ENCODE data around the gene AMD1. TPM values are rescaled to one million over a fixed set of nuclear protein-coding genes. Genes with fewer than 3 reads are reported as not detected.

AMD1 gene
- total RNA-seq, 5 donors from 2014 or later (not counting 1 experiment from before 2014, with no cell fraction given) = 54.8 to 117 (median 57.6) TPM

DNA sequence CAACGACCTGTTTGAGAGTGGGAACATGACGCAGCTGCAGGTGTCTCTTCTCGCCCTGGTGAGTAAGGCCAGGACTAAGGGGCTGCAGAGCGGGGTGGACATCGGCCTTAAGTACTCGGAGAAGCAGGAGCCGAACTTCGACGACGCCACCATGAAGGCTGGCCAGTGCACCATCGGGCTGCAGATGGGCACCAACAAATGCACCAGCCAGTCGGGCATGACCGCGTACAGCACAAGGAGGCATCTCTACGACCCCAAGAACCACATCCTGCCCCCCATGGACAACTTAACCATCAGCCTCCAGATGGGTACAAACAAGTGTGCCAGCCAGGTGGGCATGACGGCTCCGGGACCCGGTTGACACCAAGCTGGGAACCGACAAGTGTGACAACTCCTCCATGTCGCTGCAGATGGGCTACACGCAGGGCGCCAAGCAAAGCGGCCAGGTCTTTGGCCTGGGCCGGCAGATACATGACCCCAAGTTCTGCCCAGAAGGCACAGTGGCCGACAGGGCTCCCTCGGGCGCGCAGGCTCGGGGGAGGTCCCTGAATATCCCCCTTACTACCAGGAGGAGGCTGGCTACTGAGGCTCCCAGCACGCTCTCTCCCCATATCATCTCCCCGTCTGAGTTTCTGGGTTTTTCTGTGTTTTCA, 15.9 kb upstream of the AMD1 start:
- CTCF ChIA-PET = no interaction called here
- ATAC-seq (replicated peaks in 1 of 4) (no peak), DNase-seq (no peak)
- Histone ChIP-seq H3K9me3 (no peaks in the 10 kb centered on the region), H3K4me3 (ENCODE audit: control insufficient read depth in 1 of 2, extremely low read depth in 1 of 2, low read length in 1 of 2) (no peak overlapping the region), H3K36me3 (ENCODE audit: control insufficient read depth in 2 of 2, extremely low read depth in 1 of 2, insufficient read depth in 1 of 2, low read length in 1 of 2) (no peaks in the 10 kb centered on the region), H3K27me3 (replicated peaks in 1 of 2; ENCODE audit: control insufficient read depth in 2 of 2, extremely low read depth in 1 of 2, insufficient read depth in 2 of 2, low read length in 1 of 2) (no peaks in the 10 kb centered on the region), H3K4me1 (ENCODE audit: control insufficient read depth in 1 of 2, extremely low read depth in 1 of 2, insufficient read depth in 2 of 2, low read length in 2 of 2) (peaks cover 4 to 8% of the 10 kb centered on the region in 2 experiments), H3K27ac (ENCODE audit: low read length) (no peak overlapping the region)
- WGBS (ENCODE audit: insufficient coverage) = 95% methylated on average over 24 of the region's 31 CpGs
- Mint-ChIP-seq H3K27me3 (no peaks in the 10 kb centered on the region), H3K9me3 (no peaks in the 10 kb centered on the region), H3K4me1 (peaks cover 6 to 8% (median 8%) of the 10 kb centered on the region in 3 donors), H3K4me3 (peak overlapping the region in 1 of 3 donors; percentile 38), H3K27ac (no peak overlapping the region), H3K36me3 (no peaks in the 10 kb centered on the region)
- POLR2A ChIA-PET = no interaction called here

DNA sequence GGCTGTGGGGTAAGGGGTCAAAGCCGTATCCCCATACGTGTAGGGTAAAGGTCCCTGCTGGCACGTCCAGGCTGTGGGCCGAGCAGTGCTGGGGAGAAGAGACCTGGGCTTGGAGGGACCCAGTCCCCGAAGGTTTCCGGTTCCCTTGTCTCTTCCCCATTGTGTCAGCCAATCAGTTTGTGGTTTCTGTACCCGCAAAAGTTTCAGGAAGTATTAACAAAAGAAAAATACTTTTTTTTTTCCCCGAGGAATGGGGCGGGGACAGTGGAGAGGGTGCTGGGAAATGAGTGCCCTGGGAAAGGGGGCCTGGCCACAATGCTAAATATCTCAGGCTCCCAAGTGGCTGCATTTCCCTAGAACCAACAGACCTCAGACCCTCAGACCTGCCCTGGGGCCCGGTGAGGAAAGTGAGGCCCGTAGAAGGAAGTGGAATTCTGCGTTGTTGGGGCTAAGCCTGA, 15.2 kb upstream of the AMD1 start:
- H3K27me3 ChIP-seq (replicated peaks in 1 of 2; ENCODE audit: control insufficient read depth in 2 of 2, extremely low read depth in 1 of 2, insufficient read depth in 2 of 2, low read length in 1 of 2) = no peaks in the 10 kb centered on the region
- WGBS (ENCODE audit: insufficient coverage) = 50% methylated on average over 2 of the region's 12 CpGs
- H3K9me3 ChIP-seq = no peaks in the 10 kb centered on the region
- peaks cover 6 to 8% (median 8%) of the 10 kb centered on the region in 3 donors for H3K4me1 Mint-ChIP-seq
- H3K4me3 Mint-ChIP-seq = peak overlapping the region in 2 of 3 donors; percentile 24 to 38
- H3K9me3 Mint-ChIP-seq = no peaks in the 10 kb centered on the region
- no peaks in the 10 kb centered on the region for H3K27me3 Mint-ChIP-seq
- DNase-seq = peak in 1 of 35 experiments; percentile 13
- peak overlapping the region in 1 of 2 donors; percentile 6 for H3K4me3 ChIP-seq (ENCODE audit: control insufficient read depth in 1 of 2, extremely low read depth in 1 of 2, low read length in 1 of 2)
- ChIA-PET POLR2A (no interaction called here), CTCF (no interaction called here)
- H3K27ac ChIP-seq (ENCODE audit: low read length) = no peak overlapping the region
- no peaks in the 10 kb centered on the region for H3K36me3 ChIP-seq (ENCODE audit: control insufficient read depth in 2 of 2, extremely low read depth in 1 of 2, insufficient read depth in 1 of 2, low read length in 1 of 2)
- H3K27ac Mint-ChIP-seq = peak overlapping the region in 1 of 2 donors; percentile 22
- ATAC-seq (replicated peaks in 1 of 4) = peak in 1 of 4 experiments; percentile 46
- H3K4me1 ChIP-seq (ENCODE audit: control insufficient read depth in 1 of 2, extremely low read depth in 1 of 2, insufficient read depth in 2 of 2, low read length in 2 of 2) = peaks cover 4 to 8% of the 10 kb centered on the region in 2 experiments
- H3K36me3 Mint-ChIP-seq = no peaks in the 10 kb centered on the region

DNA sequence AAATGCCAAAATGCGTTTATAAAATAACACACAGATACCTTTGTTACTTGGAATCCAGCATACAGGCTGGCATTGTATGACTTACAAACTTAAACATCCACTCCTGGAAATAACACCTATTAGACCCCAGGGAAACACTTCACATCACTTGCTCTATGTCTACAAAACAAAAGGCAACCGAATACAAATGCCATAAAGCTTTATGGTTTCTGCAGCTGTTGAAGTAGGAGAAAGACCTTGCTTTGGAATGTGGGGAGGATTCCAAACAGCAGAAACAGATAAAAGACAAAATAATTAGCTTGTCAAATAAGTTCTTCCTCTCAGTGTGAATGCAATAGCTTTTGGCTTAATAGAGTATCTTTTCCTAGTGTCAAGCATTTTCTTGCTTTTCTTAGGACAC, 9.8 kb upstream of the AMD1 start:
- no peak overlapping the region for H3K4me3 Mint-ChIP-seq
- H3K4me1 ChIP-seq (ENCODE audit: control insufficient read depth in 1 of 2, extremely low read depth in 1 of 2, insufficient read depth in 2 of 2, low read length in 2 of 2) = peaks cover 4 to 7% of the 10 kb centered on the region in 2 experiments
- 86% methylated on average over 1 of the region's 2 CpGs for WGBS (ENCODE audit: insufficient coverage)
- no peaks in the 10 kb centered on the region for H3K9me3 Mint-ChIP-seq
- no peaks in the 10 kb centered on the region for H3K36me3 Mint-ChIP-seq
- H3K27ac Mint-ChIP-seq = no peak overlapping the region
- no peak overlapping the region for H3K27ac ChIP-seq (ENCODE audit: low read length)
- H3K4me3 ChIP-seq (ENCODE audit: control insufficient read depth in 1 of 2, extremely low read depth in 1 of 2, low read length in 1 of 2) = no peak overlapping the region
- ChIA-PET CTCF (interaction anchor here (0.5 to 0.7 kb wide), 2 partner anchors 8 to 83 kb away, joined by 3 to 7 read pairs; no protein-coding TSS in a partner anchor), POLR2A (interaction anchor here (1.2 to 1.4 kb wide), 2 partner anchors 9 kb away, joined by 4 to 7 read pairs; partner anchors contain the start of gene AMD1 (in 2 of the 2))
- no peaks in the 10 kb centered on the region for H3K36me3 ChIP-seq (ENCODE audit: control insufficient read depth in 2 of 2, extremely low read depth in 1 of 2, insufficient read depth in 1 of 2, low read length in 1 of 2)
- no peaks in the 10 kb centered on the region for H3K27me3 ChIP-seq (replicated peaks in 1 of 2; ENCODE audit: control insufficient read depth in 2 of 2, extremely low read depth in 1 of 2, insufficient read depth in 2 of 2, low read length in 1 of 2)
- H3K4me1 Mint-ChIP-seq = peaks cover 6 to 12% (median 8%) of the 10 kb centered on the region in 3 donors
- H3K9me3 ChIP-seq = no peaks in the 10 kb centered on the region
- DNase-seq (no peak), ATAC-seq (replicated peaks in 1 of 4) (no peak)
- H3K27me3 Mint-ChIP-seq = no peaks in the 10 kb centered on the region

GRCh38 chr6:110874880-110875547, 429 bp downstream of the AMD1 start:
- H3K36me3 ChIP-seq (ENCODE audit: control insufficient read depth in 2 of 2, extremely low read depth in 1 of 2, insufficient read depth in 1 of 2, low read length in 1 of 2) = no peaks in the 10 kb centered on the region
- POLR2A ChIA-PET = interaction anchor here (0.6 to 8.1 kb wide), 39 partner anchors 7 to 1781 kb away, joined by 3 to 311 read pairs (median 6); partner anchors contain the start of genes CDK19 (in 2 of the 2), GTF3C6 (in 2 of the 2), RPF2 (in 2 of the 2) and SESN1 (in 1 of the 2)
- no peaks in the 10 kb centered on the region for H3K36me3 Mint-ChIP-seq
- peak overlapping the region; percentile 98 for H3K27ac Mint-ChIP-seq
- H3K27me3 ChIP-seq (replicated peaks in 1 of 2; ENCODE audit: control insufficient read depth in 2 of 2, extremely low read depth in 1 of 2, insufficient read depth in 2 of 2, low read length in 1 of 2) = no peaks in the 10 kb centered on the region
- H3K4me1 Mint-ChIP-seq = peaks cover 36 to 48% (median 40%) of the 10 kb centered on the region in 3 donors
- H3K4me3 ChIP-seq (ENCODE audit: control insufficient read depth in 1 of 2, extremely low read depth in 1 of 2, low read length in 1 of 2) = peak overlapping the region; percentile 91 to 97
- peaks cover 28 to 34% of the 10 kb centered on the region in 2 experiments for H3K4me1 ChIP-seq (ENCODE audit: control insufficient read depth in 1 of 2, extremely low read depth in 1 of 2, insufficient read depth in 2 of 2, low read length in 2 of 2)
- DNase-seq = peak in 14 of 35 experiments; percentile 12 to 59 (median 44)
- H3K9me3 Mint-ChIP-seq = no peaks in the 10 kb centered on the region
- peak; percentile 28 to 38 (median 30) for ATAC-seq (replicated peaks in 1 of 4)
- H3K27ac ChIP-seq (ENCODE audit: low read length) = peak overlapping the region; percentile 89
- no peaks in the 10 kb centered on the region for H3K27me3 Mint-ChIP-seq
- under 1% methylated on average over 48 of the region's 60 CpGs for WGBS (ENCODE audit: insufficient coverage)
- CTCF ChIA-PET = interaction anchor here in 1 of 2 donors (0.7 to 2.9 kb wide), 8 partner anchors 23 to 938 kb away, joined by 3 to 29 read pairs (median 6); partner anchors contain the start of genes CDK19 and RPF2
- H3K9me3 ChIP-seq = no peaks in the 10 kb centered on the region
- H3K4me3 Mint-ChIP-seq = peak overlapping the region; percentile 97 to 99 (median 98)

GRCh38 chr6:110875548-110876169, 1.1 kb downstream of the AMD1 start:
- Mint-ChIP-seq H3K4me3 (peak overlapping the region; percentile 97 to 99 (median 98)), H3K27ac (peak overlapping the region; percentile 88 to 89), H3K27me3 (no peaks in the 10 kb centered on the region), H3K9me3 (no peaks in the 10 kb centered on the region), H3K4me1 (peaks cover 43 to 54% (median 46%) of the 10 kb centered on the region in 3 donors), H3K36me3 (no peaks in the 10 kb centered on the region)
- Histone ChIP-seq H3K9me3 (no peaks in the 10 kb centered on the region), H3K4me3 (ENCODE audit: control insufficient read depth in 1 of 2, extremely low read depth in 1 of 2, low read length in 1 of 2) (peak overlapping the region; percentile 91 to 97), H3K27ac (ENCODE audit: low read length) (peak overlapping the region; percentile 82), H3K27me3 (replicated peaks in 1 of 2; ENCODE audit: control insufficient read depth in 2 of 2, extremely low read depth in 1 of 2, insufficient read depth in 2 of 2, low read length in 1 of 2) (no peaks in the 10 kb centered on the region), H3K36me3 (ENCODE audit: control insufficient read depth in 2 of 2, extremely low read depth in 1 of 2, insufficient read depth in 1 of 2, low read length in 1 of 2) (no peaks in the 10 kb centered on the region), H3K4me1 (ENCODE audit: control insufficient read depth in 1 of 2, extremely low read depth in 1 of 2, insufficient read depth in 2 of 2, low read length in 2 of 2) (peaks cover 32 to 40% of the 10 kb centered on the region in 2 experiments)
- CTCF ChIA-PET = interaction anchor here (0.7 to 4.9 kb wide), 9 partner anchors 9 to 384 kb away, joined by 3 to 63 read pairs (median 5); partner anchors contain the start of gene CDK19 (in 1 of the 2)
- WGBS (ENCODE audit: insufficient coverage) = under 1% methylated on average over 58 of the region's 61 CpGs
- ATAC-seq (replicated peaks in 1 of 4) (peak; percentile 38 to 44 (median 42)), DNase-seq (peak; percentile 33 to 76 (median 64))
- POLR2A ChIA-PET = interaction anchor here (0.6 to 8.1 kb wide), 18 partner anchors 8 to 347 kb away, joined by 3 to 311 read pairs (median 8); partner anchors contain the start of genes CDK19 (in 2 of the 2), GTF3C6 (in 1 of the 2) and RPF2 (in 1 of the 2)

Measured in T-cell (primary cell).